NCI-H82 (cell line): ENCODE data around the gene NIT2.
"Not testable (repeated sequence)": the region's sequence is repeated elsewhere in the genome, so short reads cannot be mapped to it uniquely, and the experiment has no call there.

Experiments
- DNase-seq: peaks from one replicate; lab custom pipeline; 2025; lab: John Stamatoyannopoulos, UW

The NIT2 gene

GRCh38 chr3:100338911-100339310, 4.4 kb downstream of the NIT2 start:
- no peak for DNase-seq

- no peak for DNase-seq
These were observed 5.2 kb downstream of the NIT2 start for GRCh38 chr3:100339786-100340185.

GRCh38 chr3:100340527-100340926, 6.0 kb downstream of the NIT2 start:
- no peak for DNase-seq

- DNase-seq, result no peak
These were observed 14.2 kb downstream of the NIT2 start for GRCh38 chr3:100348727-100349126.

- DNase-seq, result not testable (repeated sequence)
These were observed 17.2 kb downstream of the NIT2 start for GRCh38 chr3:100351770-100352169.

- no peak for DNase-seq
These were observed 18.0 kb downstream of the NIT2 start for GRCh38 chr3:100352296-100353231.

GRCh38 chr3:100354850-100355249, 20.3 kb downstream of the NIT2 start:
- no peak for DNase-seq

GRCh38 chr3:100358413-100358812, 23.9 kb downstream of the NIT2 start:
- no peak for DNase-seq

GRCh38 chr3:100359035-100359434, 24.5 kb downstream of the NIT2 start:
- DNase-seq, result no peak

- DNase-seq, result peak; percentile 16
These were observed 26.4 kb downstream of the NIT2 start for GRCh38 chr3:100360757-100361496.

- DNase-seq, result no peak
These were observed 27.3 kb downstream of the NIT2 start for GRCh38 chr3:100361897-100362296.

GRCh38 chr3:100364421-100364820, 29.9 kb downstream of the NIT2 start:
- DNase-seq, result no peak

- no peak for DNase-seq
These were observed 31.9 kb downstream of the NIT2 start for GRCh38 chr3:100366424-100366823.

GRCh38 chr3:100368441-100368840, 33.9 kb downstream of the NIT2 start:
- no peak for DNase-seq

- DNase-seq, result no peak
These were observed 36.2 kb downstream of the NIT2 start for GRCh38 chr3:100370756-100371155.

GRCh38 chr3:100374521-100374920, 40.0 kb downstream of the NIT2 start:
- DNase-seq, result no peak

GRCh38 chr3:100376301-100376700, 41.7 kb downstream of the NIT2 start:
- no peak for DNase-seq

GRCh38 chr3:100384733-100385525, 50.4 kb downstream of the NIT2 start:
- DNase-seq, result no peak

GRCh38 chr3:100386437-100387074, 52.0 kb downstream of the NIT2 start:
- DNase-seq, result no peak

- DNase-seq, result no peak
These were observed 54.5 kb downstream of the NIT2 start for GRCh38 chr3:100389025-100389424.

GRCh38 chr3:100395679-100396431, 61.3 kb downstream of the NIT2 start:
- DNase-seq, result no peak
